ENCODE results near the gene RITA1. TPM values are rescaled to one million over a fixed set of nuclear protein-coding genes. Genes with fewer than 3 reads are reported as not detected.

The RITA1 gene
- total and polyA plus RNA-seq, 2 experiments from 2014 or later = 20.0 to 40.4 TPM

GRCh38 chr12:113232089-113232839 is 46.7 kb downstream of the RITA1 start:
- Mint-ChIP-seq H3K4me3 (no peak overlapping the region), H3K4me1 (peaks cover 34% of the 10 kb centered on the region), H3K27ac (peak overlapping the region; percentile 90)

More at GRCh38 chr12:113232089-113232839, 46.7 kb downstream of the RITA1 start:
- Histone ChIP-seq H3K36me3 (ENCODE audit: insufficient read depth) (peaks cover 9% of the 10 kb centered on the region; the same call in 1 of the 2 replicates), H4K20me1 (replicated peaks; ENCODE audit: insufficient read depth) (no peaks in the 10 kb centered on the region), H3K27me3 (ENCODE audit: insufficient read depth) (no peaks in the 10 kb centered on the region), H2AFZ (no peak overlapping the region), H3K27ac (ENCODE audit: low read depth) (peak overlapping the region; percentile 74), H3F3A (replicated peaks; ENCODE audit: low read depth) (no peaks in the 10 kb centered on the region), H3K4me1 (ENCODE audit: insufficient read depth) (peaks cover 15% of the 10 kb centered on the region), H3K4me3 (peak overlapping the region; percentile 18; the same call in 1 of the 2 replicates), H3K4me2 (peak overlapping the region; percentile 72), H3K9me2 (ENCODE audit: insufficient read depth) (no peaks in the 10 kb centered on the region), H3K79me2 (replicated peaks; ENCODE audit: insufficient read depth) (no peaks in the 10 kb centered on the region)
- TF ChIP-seq, protein P1, sequence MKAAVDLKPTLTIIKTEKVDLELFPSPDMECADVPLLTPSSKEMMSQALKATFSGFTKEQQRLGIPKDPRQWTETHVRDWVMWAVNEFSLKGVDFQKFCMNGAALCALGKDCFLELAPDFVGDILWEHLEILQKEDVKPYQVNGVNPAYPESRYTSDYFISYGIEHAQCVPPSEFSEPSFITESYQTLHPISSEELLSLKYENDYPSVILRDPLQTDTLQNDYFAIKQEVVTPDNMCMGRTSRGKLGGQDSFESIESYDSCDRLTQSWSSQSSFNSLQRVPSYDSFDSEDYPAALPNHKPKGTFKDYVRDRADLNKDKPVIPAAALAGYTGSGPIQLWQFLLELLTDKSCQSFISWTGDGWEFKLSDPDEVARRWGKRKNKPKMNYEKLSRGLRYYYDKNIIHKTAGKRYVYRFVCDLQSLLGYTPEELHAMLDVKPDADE (IDR thresholded peaks at IDR 0.05) = no peak
- TF ChIP-seq NANOG (IDR thresholded peaks at IDR 0.05; ENCODE audit: borderline replicate concordance) (no peak), JUNB (IDR thresholded peaks at IDR 0.05; ENCODE audit: unreplicated experiment) (no peak), ZNF114 (CRISPR knock-in tag; IDR thresholded peaks at IDR 0.05) (no peak), EZH2 (IDR thresholded peaks at IDR 0.05; ENCODE audit: low read depth, unreplicated experiment) (no peak), STAT1 (IDR thresholded peaks at IDR 0.05; ENCODE audit: unreplicated experiment) (no peak), ZNF331 (CRISPR knock-in tag; IDR thresholded peaks at IDR 0.05; ENCODE audit: low read depth) (no peak), CTCF (conservative IDR thresholded peaks at IDR 0.05; ENCODE audit: low read depth in 2 of 2) (no peak)
- TF ChIP-seq, protein P2, sequence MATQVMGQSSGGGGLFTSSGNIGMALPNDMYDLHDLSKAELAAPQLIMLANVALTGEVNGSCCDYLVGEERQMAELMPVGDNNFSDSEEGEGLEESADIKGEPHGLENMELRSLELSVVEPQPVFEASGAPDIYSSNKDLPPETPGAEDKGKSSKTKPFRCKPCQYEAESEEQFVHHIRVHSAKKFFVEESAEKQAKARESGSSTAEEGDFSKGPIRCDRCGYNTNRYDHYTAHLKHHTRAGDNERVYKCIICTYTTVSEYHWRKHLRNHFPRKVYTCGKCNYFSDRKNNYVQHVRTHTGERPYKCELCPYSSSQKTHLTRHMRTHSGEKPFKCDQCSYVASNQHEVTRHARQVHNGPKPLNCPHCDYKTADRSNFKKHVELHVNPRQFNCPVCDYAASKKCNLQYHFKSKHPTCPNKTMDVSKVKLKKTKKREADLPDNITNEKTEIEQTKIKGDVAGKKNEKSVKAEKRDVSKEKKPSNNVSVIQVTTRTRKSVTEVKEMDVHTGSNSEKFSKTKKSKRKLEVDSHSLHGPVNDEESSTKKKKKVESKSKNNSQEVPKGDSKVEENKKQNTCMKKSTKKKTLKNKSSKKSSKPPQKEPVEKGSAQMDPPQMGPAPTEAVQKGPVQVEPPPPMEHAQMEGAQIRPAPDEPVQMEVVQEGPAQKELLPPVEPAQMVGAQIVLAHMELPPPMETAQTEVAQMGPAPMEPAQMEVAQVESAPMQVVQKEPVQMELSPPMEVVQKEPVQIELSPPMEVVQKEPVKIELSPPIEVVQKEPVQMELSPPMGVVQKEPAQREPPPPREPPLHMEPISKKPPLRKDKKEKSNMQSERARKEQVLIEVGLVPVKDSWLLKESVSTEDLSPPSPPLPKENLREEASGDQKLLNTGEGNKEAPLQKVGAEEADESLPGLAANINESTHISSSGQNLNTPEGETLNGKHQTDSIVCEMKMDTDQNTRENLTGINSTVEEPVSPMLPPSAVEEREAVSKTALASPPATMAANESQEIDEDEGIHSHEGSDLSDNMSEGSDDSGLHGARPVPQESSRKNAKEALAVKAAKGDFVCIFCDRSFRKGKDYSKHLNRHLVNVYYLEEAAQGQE (IDR thresholded peaks at IDR 0.05; ENCODE audit: unreplicated experiment) = no peak
- TF ChIP-seq, protein P3, sequence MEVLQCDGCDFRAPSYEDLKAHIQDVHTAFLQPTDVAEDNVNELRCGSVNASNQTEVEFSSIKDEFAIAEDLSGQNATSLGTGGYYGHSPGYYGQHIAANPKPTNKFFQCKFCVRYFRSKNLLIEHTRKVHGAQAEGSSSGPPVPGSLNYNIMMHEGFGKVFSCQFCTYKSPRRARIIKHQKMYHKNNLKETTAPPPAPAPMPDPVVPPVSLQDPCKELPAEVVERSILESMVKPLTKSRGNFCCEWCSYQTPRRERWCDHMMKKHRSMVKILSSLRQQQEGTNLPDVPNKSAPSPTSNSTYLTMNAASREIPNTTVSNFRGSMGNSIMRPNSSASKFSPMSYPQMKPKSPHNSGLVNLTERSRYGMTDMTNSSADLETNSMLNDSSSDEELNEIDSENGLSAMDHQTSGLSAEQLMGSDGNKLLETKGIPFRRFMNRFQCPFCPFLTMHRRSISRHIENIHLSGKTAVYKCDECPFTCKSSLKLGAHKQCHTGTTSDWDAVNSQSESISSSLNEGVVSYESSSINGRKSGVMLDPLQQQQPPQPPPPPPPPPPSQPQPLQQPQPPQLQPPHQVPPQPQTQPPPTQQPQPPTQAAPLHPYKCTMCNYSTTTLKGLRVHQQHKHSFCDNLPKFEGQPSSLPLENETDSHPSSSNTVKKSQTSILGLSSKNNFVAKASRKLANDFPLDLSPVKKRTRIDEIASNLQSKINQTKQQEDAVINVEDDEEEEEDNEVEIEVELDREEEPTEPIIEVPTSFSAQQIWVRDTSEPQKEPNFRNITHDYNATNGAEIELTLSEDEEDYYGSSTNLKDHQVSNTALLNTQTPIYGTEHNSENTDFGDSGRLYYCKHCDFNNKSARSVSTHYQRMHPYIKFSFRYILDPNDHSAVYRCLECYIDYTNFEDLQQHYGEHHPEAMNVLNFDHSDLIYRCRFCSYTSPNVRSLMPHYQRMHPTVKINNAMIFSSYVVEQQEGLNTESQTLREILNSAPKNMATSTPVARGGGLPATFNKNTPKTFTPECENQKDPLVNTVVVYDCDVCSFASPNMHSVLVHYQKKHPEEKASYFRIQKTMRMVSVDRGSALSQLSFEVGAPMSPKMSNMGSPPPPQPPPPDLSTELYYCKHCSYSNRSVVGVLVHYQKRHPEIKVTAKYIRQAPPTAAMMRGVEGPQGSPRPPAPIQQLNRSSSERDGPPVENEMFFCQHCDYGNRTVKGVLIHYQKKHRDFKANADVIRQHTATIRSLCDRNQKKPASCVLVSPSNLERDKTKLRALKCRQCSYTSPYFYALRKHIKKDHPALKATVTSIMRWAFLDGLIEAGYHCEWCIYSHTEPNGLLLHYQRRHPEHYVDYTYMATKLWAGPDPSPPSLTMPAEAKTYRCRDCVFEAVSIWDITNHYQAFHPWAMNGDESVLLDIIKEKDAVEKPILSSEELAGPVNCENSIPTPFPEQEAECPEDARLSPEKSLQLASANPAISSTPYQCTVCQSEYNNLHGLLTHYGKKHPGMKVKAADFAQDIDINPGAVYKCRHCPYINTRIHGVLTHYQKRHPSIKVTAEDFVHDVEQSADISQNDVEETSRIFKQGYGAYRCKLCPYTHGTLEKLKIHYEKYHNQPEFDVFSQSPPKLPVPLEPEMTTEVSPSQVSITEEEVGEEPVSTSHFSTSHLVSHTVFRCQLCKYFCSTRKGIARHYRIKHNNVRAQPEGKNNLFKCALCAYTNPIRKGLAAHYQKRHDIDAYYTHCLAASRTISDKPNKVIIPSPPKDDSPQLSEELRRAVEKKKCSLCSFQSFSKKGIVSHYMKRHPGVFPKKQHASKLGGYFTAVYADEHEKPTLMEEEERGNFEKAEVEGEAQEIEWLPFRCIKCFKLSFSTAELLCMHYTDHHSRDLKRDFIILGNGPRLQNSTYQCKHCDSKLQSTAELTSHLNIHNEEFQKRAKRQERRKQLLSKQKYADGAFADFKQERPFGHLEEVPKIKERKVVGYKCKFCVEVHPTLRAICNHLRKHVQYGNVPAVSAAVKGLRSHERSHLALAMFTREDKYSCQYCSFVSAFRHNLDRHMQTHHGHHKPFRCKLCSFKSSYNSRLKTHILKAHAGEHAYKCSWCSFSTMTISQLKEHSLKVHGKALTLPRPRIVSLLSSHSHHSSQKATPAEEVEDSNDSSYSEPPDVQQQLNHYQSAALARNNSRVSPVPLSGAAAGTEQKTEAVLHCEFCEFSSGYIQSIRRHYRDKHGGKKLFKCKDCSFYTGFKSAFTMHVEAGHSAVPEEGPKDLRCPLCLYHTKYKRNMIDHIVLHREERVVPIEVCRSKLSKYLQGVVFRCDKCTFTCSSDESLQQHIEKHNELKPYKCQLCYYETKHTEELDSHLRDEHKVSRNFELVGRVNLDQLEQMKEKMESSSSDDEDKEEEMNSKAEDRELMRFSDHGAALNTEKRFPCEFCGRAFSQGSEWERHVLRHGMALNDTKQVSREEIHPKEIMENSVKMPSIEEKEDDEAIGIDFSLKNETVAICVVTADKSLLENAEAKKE (CRISPR knock-in tag; IDR thresholded peaks at IDR 0.05) = no peak
- H3K27me3 Mint-ChIP-seq (ENCODE audit: insufficient read depth, low read depth, poor library complexity) = peaks cover 6% of the 10 kb centered on the region
- H3K36me3 Mint-ChIP-seq (ENCODE audit: low read depth) = peaks cover 43% of the 10 kb centered on the region
- H3K9me3 Mint-ChIP-seq = no peaks in the 10 kb centered on the region; the same call in 2 of the 3 replicates
- no peak for ATAC-seq
- DNase-seq (ENCODE audit: low spot score) = no peak
